SK-N-SH (cell line): ENCODE measurements around the gene GNA15. TPM values are rescaled to one million over a fixed set of nuclear protein-coding genes. Genes with fewer than 3 reads are reported as not detected.

ENCODE experiments used
- CTCF ChIA-PET: fragments of 300-600, 350-600 bp; formaldehyde crosslinking; extraction: SDS; loops from one replicate; lab custom pipeline; 2021; lab: Yijun Ruan, JAX
- POLR2A ChIA-PET: fragments of 350-600 bp; sonication (Branson Sonifier 250); formaldehyde crosslinking; extraction: SDS; loops from one replicate; lab custom pipeline; 2020; ENCODE audit warnings: antibody characterized with exemption, inconsistent platforms; lab: Yijun Ruan, JAX
- DNase-seq: peaks from one replicate; pipeline ENCODE4 v3.0.0; 2012
- H2AFZ ChIP-seq: fragments of 200-600 bp; sonication (generic); 2 replicates; pipeline ENCODE4 v1.8.1; 2016; ENCODE audit warnings: antibody characterized with exemption, mild to moderate bottlenecking, low read depth
- H3F3A ChIP-seq: fragments of 200-600 bp; sonication (generic); replicated peaks from 2 replicates; pipeline ENCODE3; 2016; ENCODE audit warnings: antibody characterized with exemption, mild to moderate bottlenecking; ENCODE audit not compliant: insufficient read depth
- H3K27ac ChIP-seq, 2 experiments: fragments of 200-500 bp in 1 of 2; fragments of 200-600 bp in 1 of 2; sonication (Bioruptor generic) in 1 of 2; sonication (generic), shearing (Covaris generic) in 1 of 2; 2 replicates each; pipeline versions ENCODE4 v1.5.1 to v1.6.1; 2014 to 2016; ENCODE audit warnings: low read depth in 2 of 2, inconsistent platforms in 1 of 2, low read length in 1 of 2, mild to moderate bottlenecking in 1 of 2, mixed read lengths in 1 of 2
- H3K27me3 ChIP-seq: fragments of 200-600 bp; sonication (generic), shearing (Covaris generic); 2 replicates; pipeline ENCODE4 v1.6.1; 2016; ENCODE audit warnings: mixed run types; ENCODE audit not compliant: insufficient read depth
- H3K36me3 ChIP-seq, 2 experiments: fragments of 200-500 bp in 1 of 2; fragments of 200-600 bp in 1 of 2; sonication (Bioruptor generic) in 1 of 2; sonication (generic) in 1 of 2; replicated peaks in 1 of 2; 2 replicates each; pipeline versions ENCODE3 to v1.5.1; 2014 to 2016; ENCODE audit warnings: low read length in 1 of 2, mild to moderate bottlenecking in 1 of 2; ENCODE audit not compliant: insufficient read depth in 2 of 2, control insufficient read depth in 1 of 2
- H3K4me1 ChIP-seq, 2 experiments: fragments of 200-500 bp in 1 of 2; fragments of 200-600 bp in 1 of 2; sonication (Bioruptor generic) in 1 of 2; sonication (generic), shearing (Covaris generic) in 1 of 2; 2 replicates each; pipeline versions ENCODE4 v1.5.1 to v1.6.1; 2014 to 2016; ENCODE audit warnings: low read depth in 1 of 2, low read length in 1 of 2, mixed run types in 1 of 2; ENCODE audit not compliant: insufficient read depth in 2 of 2, control insufficient read depth in 1 of 2
- H3K4me2 ChIP-seq: fragments of 200-600 bp; sonication (generic), shearing (Covaris generic); 2 replicates; pipeline ENCODE4 v1.6.1; 2017; ENCODE audit warnings: mixed run types
- H3K4me3 ChIP-seq, 2 experiments: fragments of 200-500 bp in 1 of 2; fragments of 200-600 bp in 1 of 2; sonication (Bioruptor generic) in 1 of 2; sonication (generic), shearing (Covaris generic) in 1 of 2; 2 replicates each; pipeline versions ENCODE4 v1.5.1 to v1.8.1; 2014 to 2016; ENCODE audit warnings: low read depth in 2 of 2, inconsistent platforms in 1 of 2, low read length in 1 of 2, mild to moderate bottlenecking in 1 of 2, mixed read lengths in 1 of 2, moderate library complexity in 1 of 2
- H3K79me2 ChIP-seq: fragments of 200-600 bp; sonication (generic); 2 replicates; pipeline ENCODE4 v1.8.1; 2017; ENCODE audit warnings: mild to moderate bottlenecking; ENCODE audit not compliant: insufficient read depth
- H3K9ac ChIP-seq: fragments of 200-600 bp; sonication (generic); 2 replicates; pipeline ENCODE4 v1.6.1; 2017; ENCODE audit warnings: mixed run types
- H3K9me2 ChIP-seq: fragments of 200-600 bp; sonication (generic); 2 replicates; pipeline ENCODE4 v1.6.1; 2017; ENCODE audit warnings: mixed run types
- H3K9me3 ChIP-seq: fragments of 200-600 bp; sonication (generic); 2 replicates; pipeline ENCODE4 v1.6.1; 2017; ENCODE audit warnings: mixed run types, mild to moderate bottlenecking, moderate library complexity
- H4K20me1 ChIP-seq: fragments of 200-600 bp; sonication (generic); 2 replicates; pipeline ENCODE4 v1.6.1; 2017; ENCODE audit warnings: mild to moderate bottlenecking, mixed run types; ENCODE audit not compliant: insufficient read depth
- CTCF ChIP-seq: fragments of 200-600 bp; sonication (generic); IDR thresholded peaks from 2 replicates; pipeline ENCODE4 v1.6.1; 2017; ENCODE audit warnings: antibody characterized with exemption, mild to moderate bottlenecking, moderate library complexity
- EP300 ChIP-seq, 2 experiments: IDR thresholded peaks; 2 replicates each; pipeline versions ENCODE4 v1.4.0 to v1.6.1; 2012; ENCODE audit warnings: borderline replicate concordance in 1 of 2, low read depth in 1 of 2, low read length in 1 of 2
- FOSL2 ChIP-seq: IDR thresholded peaks from 2 replicates; pipeline ENCODE4 v1.4.0; 2012; ENCODE audit warnings: low read depth, mild to moderate bottlenecking, moderate library complexity, borderline replicate concordance
- FOXJ3 ChIP-seq: sonication (generic); formaldehyde crosslinking; IDR thresholded peaks from 2 replicates; pipeline ENCODE4 v1.5.1; 2020; ENCODE audit warnings: mild to moderate bottlenecking, missing genetic modification reagents
- GABPA ChIP-seq: IDR thresholded peaks from 2 replicates; pipeline ENCODE4 v1.4.0; 2012; ENCODE audit warnings: low read depth, mild to moderate bottlenecking
- GATA2 ChIP-seq: sonication (generic); formaldehyde crosslinking; IDR thresholded peaks from 2 replicates; pipeline ENCODE4 v1.5.0; 2020; ENCODE audit warnings: mild to moderate bottlenecking, missing genetic modification reagents
- JUND ChIP-seq: IDR thresholded peaks from 2 replicates; pipeline ENCODE4 v1.4.0; 2012
- MAX ChIP-seq: IDR thresholded peaks from 2 replicates; pipeline ENCODE4 v1.4.0; 2012; ENCODE audit warnings: low read depth
- MEF2A ChIP-seq: IDR thresholded peaks from 2 replicates; pipeline ENCODE4 v1.4.0; 2012; ENCODE audit warnings: low read depth, borderline replicate concordance
- MXI1 ChIP-seq: IDR thresholded peaks from 2 replicates; pipeline ENCODE4 v1.6.1; 2012; ENCODE audit warnings: mild to moderate bottlenecking, low read depth, low read length, improper control_type of control experiment
- NRF1 ChIP-seq: IDR thresholded peaks from 2 replicates; pipeline ENCODE4 v1.6.1; 2012; ENCODE audit warnings: low read depth, mild to moderate bottlenecking, low read length
- RFX5 ChIP-seq: IDR thresholded peaks from 2 replicates; pipeline ENCODE4 v1.6.1; 2012; ENCODE audit warnings: mild to moderate bottlenecking, improper control_type of control experiment, low read length
- RXRA ChIP-seq: IDR thresholded peaks from 2 replicates; pipeline ENCODE4 v1.4.0; 2012; ENCODE audit warnings: low read depth, mild to moderate bottlenecking, borderline replicate concordance
- SIN3A ChIP-seq: IDR thresholded peaks from 2 replicates; pipeline ENCODE4 v1.6.1; 2012; ENCODE audit warnings: low read depth, mild to moderate bottlenecking, low read length, moderate library complexity, borderline replicate concordance
- SMC3 ChIP-seq: IDR thresholded peaks from 2 replicates; pipeline ENCODE4 v1.6.1; 2012; ENCODE audit warnings: low read depth, low read length, improper control_type of control experiment
- TEAD4 ChIP-seq: IDR thresholded peaks from 2 replicates; pipeline ENCODE4 v1.4.0; 2012; ENCODE audit warnings: mild to moderate bottlenecking, borderline replicate concordance; ENCODE audit not compliant: insufficient read depth
- WGBS: methylation state at CpG from one replicate; pipeline ENCODE4 v1.1.6; 2017; ENCODE audit warnings: low lambda C conversion rate; 5-methylcytosine and 5-hydroxymethylcytosine counted together
- polyA plus RNA-seq, 3 experiments: library from polyadenylated mRNA; depleted of rRNA; stranded (reverse); fragments of >200 nt; gene quantifications; 2 replicates each; pipeline ENCODE4 v1.2.3, GENCODE V29; 2012
- TF ChIP-seq, protein P1 (sequence below): fragments of 150-350 bp; IDR thresholded peaks from 2 replicates; pipeline ENCODE4 v1.6.1; 2017; ENCODE audit warnings: antibody characterized with exemption, low read length, low read depth, borderline replicate concordance

The GNA15 gene
- polyA plus RNA-seq, 1 of the 3 experiments (the other 2 are of a cell fraction) = 0.05 TPM

- TF ChIP-seq, protein P1, sequence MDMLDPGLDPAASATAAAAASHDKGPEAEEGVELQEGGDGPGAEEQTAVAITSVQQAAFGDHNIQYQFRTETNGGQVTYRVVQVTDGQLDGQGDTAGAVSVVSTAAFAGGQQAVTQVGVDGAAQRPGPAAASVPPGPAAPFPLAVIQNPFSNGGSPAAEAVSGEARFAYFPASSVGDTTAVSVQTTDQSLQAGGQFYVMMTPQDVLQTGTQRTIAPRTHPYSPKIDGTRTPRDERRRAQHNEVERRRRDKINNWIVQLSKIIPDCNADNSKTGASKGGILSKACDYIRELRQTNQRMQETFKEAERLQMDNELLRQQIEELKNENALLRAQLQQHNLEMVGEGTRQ = no peak
- TF ChIP-seq CTCF (no peak), RXRA (no peak; the same call in 1 of the 2 replicates), GATA2 (CRISPR knock-in tag) (no peak), GABPA (no peak), MEF2A (no peak), JUND (peak; percentile 77), TEAD4 (no peak), EP300 (IDR thresholded peaks at IDR 0.05; ENCODE audit: borderline replicate concordance in 1 of 2, low read depth in 1 of 2, low read length in 1 of 2) (peak in 1 of 2 experiments; percentile 65; a peak in 1 of 4 replicates)
Measured at GRCh38 chr19:3142292-3142670, 6.4 kb downstream of the GNA15 start (continued).

GRCh38 chr19:3142781-3143337 lies 7.0 kb downstream of the GNA15 start:
- H3K9ac ChIP-seq = peak overlapping the region; percentile 75
- no peaks in the 10 kb centered on the region for H4K20me1 ChIP-seq
- H3K27me3 ChIP-seq = no peaks in the 10 kb centered on the region
- TF ChIP-seq FOSL2 (no peak), MXI1 (no peak), GABPA (no peak), MAX (no peak), RFX5 (no peak), FOXJ3 (no peak), MEF2A (no peak), NRF1 (no peak), SIN3A (no peak), CTCF (no peak), SMC3 (no peak)
- TF ChIP-seq, protein P1 = no peak
- H3K9me3 ChIP-seq = no peaks in the 10 kb centered on the region
- H3K9me2 ChIP-seq = no peaks in the 10 kb centered on the region
- POLR2A ChIA-PET = interaction anchor here (1.5 kb wide), 1 partner anchor 193 kb away, joined by 6 read pairs; no protein-coding TSS in a partner anchor
- 73% methylated on average over 11 of the region's 11 CpGs for WGBS
- no peaks in the 10 kb centered on the region for H3K79me2 ChIP-seq
- H3K4me2 ChIP-seq = peak overlapping the region; percentile 55; the same call in 1 of the 2 replicates
- DNase-seq = no peak
- peaks cover 34% of the 10 kb centered on the region for H3F3A ChIP-seq
- H3K36me3 ChIP-seq = no peaks in the 10 kb centered on the region
- peak overlapping the region; percentile 76 for H2AFZ ChIP-seq
- peak overlapping the region in 1 of 2 experiments; percentile 100; a peak in 2 of 4 replicates for H3K27ac ChIP-seq
- H3K4me1 ChIP-seq = peaks cover 0 to 16% of the 10 kb centered on the region in 2 experiments; a peak in 1 of 4 replicates
- H3K4me3 ChIP-seq = no peak overlapping the region
- CTCF ChIA-PET = interaction anchor here (0.8 to 6.0 kb wide), 8 partner anchors 13 to 180 kb away, joined by 3 to 31 read pairs (median 4); no protein-coding TSS in a partner anchor
